Lower leg skin (tissue), 4 donors: ENCODE measurements around the gene ABCA10. TPM values are rescaled to one million over a fixed set of nuclear protein-coding genes. Genes with fewer than 3 reads are reported as not detected.

Experiments used
- DNase-seq, 2 donors: peaks; one replicate each; pipeline ENCODE4 v3.0.0-alpha.2; 2019; ENCODE audit warnings: low spot score in 2 of 2
- H3K4me3 ChIP-seq: fragments of 200-600 bp; sonication (generic); 2 replicates; pipeline ENCODE4 v1.5.1; 2017; ENCODE audit warnings: mild to moderate bottlenecking, low read depth; ENCODE audit not compliant: poor library complexity, severe bottlenecking
- CTCF ChIP-seq, 3 donors: fragments of 450-650 bp; IDR thresholded peaks; one replicate each; pipeline ENCODE4 v1.5.1; 2016; ENCODE audit warnings: antibody characterized with exemption in 3 of 3, mild to moderate bottlenecking in 3 of 3, moderate library complexity in 2 of 3
- POLR2A ChIP-seq, 2 donors: fragments of 450-650 bp; IDR thresholded peaks; one replicate each; pipeline ENCODE4 v1.6.1; 2016 to 2017; ENCODE audit warnings: antibody characterized with exemption in 2 of 2, mild to moderate bottlenecking in 1 of 2, moderate library complexity in 1 of 2
- WGBS, 2 donors: methylation state at CpG; one replicate each; pipeline ENCODE4 v1.1.5; 2018; 5-methylcytosine and 5-hydroxymethylcytosine counted together
- intact Hi-C: fragments of 100-400 bp; cut with DNase I; formaldehyde crosslinking; loops from one replicate; pipeline ENCODE4 v1.15.0; 2023; ENCODE audit warnings: low total_unique reads
- total RNA-seq, 4 donors: library from RNA; depleted of rRNA; stranded (reverse); fragments of >200 nt; gene quantifications; one replicate each; pipeline ENCODE4 v1.1.0, GENCODE V29; 2016

ABCA10 gene
- total RNA-seq, 4 donors from 2014 or later: 1.9 to 8.9 (median 3.6) TPM

GRCh38 chr17:69246202-69246601, 17.6 kb upstream of the ABCA10 start:
- DNase-seq: no peak
- no peak for TF ChIP-seq CTCF (IDR thresholded peaks at IDR 0.05)
- no peak for TF ChIP-seq POLR2A (IDR thresholded peaks at IDR 0.05)
- H3K4me3 ChIP-seq: no peak overlapping the region
- 61 to 75% methylated on average over 1 of the region's 1 CpG for WGBS, 2 donors
- intact Hi-C loops: no loop called here

GRCh38 chr17:69245617-69246016, 17.0 kb upstream of the ABCA10 start:
- DNase-seq: no peak
- intact Hi-C loops: no loop called here
- 72 to 76% methylated on average over 2 of the region's 2 CpGs for WGBS, 2 donors
- no peak overlapping the region for H3K4me3 ChIP-seq
- no peak for TF ChIP-seq CTCF (IDR thresholded peaks at IDR 0.05)
- TF ChIP-seq POLR2A (IDR thresholded peaks at IDR 0.05): no peak

- no peak for DNase-seq
- 85 to 90% methylated on average over 8 of the region's 8 CpGs for WGBS, 2 donors
- H3K4me3 ChIP-seq: no peak overlapping the region
- intact Hi-C loops: loop anchor here (5.0 kb wide), 1 partner anchor 463 kb away; no protein-coding TSS in a partner anchor
- TF ChIP-seq POLR2A (IDR thresholded peaks at IDR 0.05) (no peak), CTCF (IDR thresholded peaks at IDR 0.05) (no peak)
Measured at GRCh38 chr17:69239611-69240600, 11.3 kb upstream of the ABCA10 start.

- H3K4me3 ChIP-seq: no peak overlapping the region
- TF ChIP-seq POLR2A (IDR thresholded peaks at IDR 0.05) (no peak), CTCF (IDR thresholded peaks at IDR 0.05) (no peak)
- no peak for DNase-seq
- intact Hi-C loops: no loop called here
- 67 to 78% methylated on average over 3 of the region's 3 CpGs for WGBS, 2 donors
Measured at GRCh38 chr17:69236946-69237345, 8.3 kb upstream of the ABCA10 start.

- TF ChIP-seq POLR2A (IDR thresholded peaks at IDR 0.05) (no peak), CTCF (IDR thresholded peaks at IDR 0.05) (no peak)
- intact Hi-C loops: no loop called here
- 55 to 63% methylated on average over 2 of the region's 2 CpGs for WGBS, 2 donors
- no peak for DNase-seq
- H3K4me3 ChIP-seq: no peak overlapping the region
Measured at GRCh38 chr17:69236464-69236863, 7.8 kb upstream of the ABCA10 start.
